Vagina (tissue), 2 donors: ENCODE results near the gene COX4I2.

Experiments used
- POLR2A ChIP-seq, 2 donors: fragments of 450-650 bp; IDR thresholded peaks; one replicate each; pipeline ENCODE4 v1.6.1; 2017; ENCODE audit warnings: antibody characterized with exemption in 2 of 2, mild to moderate bottlenecking in 2 of 2, moderate library complexity in 2 of 2
- POLR2AphosphoS5 ChIP-seq, 2 donors: sonication (generic); formaldehyde crosslinking; IDR thresholded peaks; one replicate each; pipeline ENCODE4 v1.9.0; 2017; ENCODE audit warnings: antibody characterized with exemption in 2 of 2, mild to moderate bottlenecking in 2 of 2, low read depth in 1 of 2; ENCODE audit not compliant: insufficient read depth in 1 of 2
- TF ChIP-seq, protein P1 (sequence below), 3 experiments: fragments of 450-650 bp in 2 of 3; fragments of 200-600 bp in 1 of 3; sonication (generic) in 1 of 3; IDR thresholded peaks; one replicate each; pipeline ENCODE4 v1.5.1; 2017 to 2019; ENCODE audit warnings: antibody characterized with exemption in 3 of 3, mild to moderate bottlenecking in 2 of 3, moderate library complexity in 2 of 3

DNA sequence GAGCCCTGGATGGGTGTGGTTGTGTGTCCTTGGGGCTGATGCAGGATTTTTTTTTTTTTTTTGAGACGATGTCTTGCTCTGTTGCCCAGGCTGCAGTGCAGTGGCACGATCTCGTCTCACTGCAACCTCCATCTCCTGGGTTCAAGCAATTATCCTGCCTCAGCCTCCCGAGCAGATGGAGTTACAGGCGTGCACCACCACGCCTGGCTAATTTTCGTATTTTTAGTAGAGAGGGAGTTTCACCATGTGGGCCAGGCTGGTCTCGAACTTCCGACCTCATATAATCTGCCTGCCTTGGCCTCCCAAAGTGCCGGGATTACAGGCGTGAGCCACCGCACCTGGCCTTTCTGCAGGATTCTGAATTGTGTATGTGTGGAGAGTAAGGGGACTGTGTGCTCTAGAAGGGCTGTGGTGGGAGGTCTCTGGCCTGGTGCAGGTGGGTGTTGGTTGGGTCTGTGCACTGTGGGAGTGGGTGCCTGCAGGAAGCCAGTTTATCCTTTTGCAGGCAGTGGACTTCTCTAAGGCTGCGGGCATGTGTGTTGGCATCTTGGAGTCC, 43.6 kb upstream of the COX4I2 start:
- TF ChIP-seq POLR2AphosphoS5 (IDR thresholded peaks at IDR 0.05; ENCODE audit: insufficient read depth in 1 of 2, low read depth in 1 of 2) (no peak), POLR2A (IDR thresholded peaks at IDR 0.05) (no peak)
- TF ChIP-seq, protein P1, sequence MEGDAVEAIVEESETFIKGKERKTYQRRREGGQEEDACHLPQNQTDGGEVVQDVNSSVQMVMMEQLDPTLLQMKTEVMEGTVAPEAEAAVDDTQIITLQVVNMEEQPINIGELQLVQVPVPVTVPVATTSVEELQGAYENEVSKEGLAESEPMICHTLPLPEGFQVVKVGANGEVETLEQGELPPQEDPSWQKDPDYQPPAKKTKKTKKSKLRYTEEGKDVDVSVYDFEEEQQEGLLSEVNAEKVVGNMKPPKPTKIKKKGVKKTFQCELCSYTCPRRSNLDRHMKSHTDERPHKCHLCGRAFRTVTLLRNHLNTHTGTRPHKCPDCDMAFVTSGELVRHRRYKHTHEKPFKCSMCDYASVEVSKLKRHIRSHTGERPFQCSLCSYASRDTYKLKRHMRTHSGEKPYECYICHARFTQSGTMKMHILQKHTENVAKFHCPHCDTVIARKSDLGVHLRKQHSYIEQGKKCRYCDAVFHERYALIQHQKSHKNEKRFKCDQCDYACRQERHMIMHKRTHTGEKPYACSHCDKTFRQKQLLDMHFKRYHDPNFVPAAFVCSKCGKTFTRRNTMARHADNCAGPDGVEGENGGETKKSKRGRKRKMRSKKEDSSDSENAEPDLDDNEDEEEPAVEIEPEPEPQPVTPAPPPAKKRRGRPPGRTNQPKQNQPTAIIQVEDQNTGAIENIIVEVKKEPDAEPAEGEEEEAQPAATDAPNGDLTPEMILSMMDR (IDR thresholded peaks at IDR 0.05) = no peak
